HG02981 (cell line): ENCODE results near the gene SH3RF3.

Experiments used
- ATAC-seq: cut with Tn5 transposase; IDR thresholded peaks from one replicate; pipeline ENCODE4 v1.9.1; 2021; ENCODE audit warnings: mild to moderate bottlenecking, moderate library complexity; ENCODE audit not compliant: unreplicated experiment

Gene SH3RF3

DNA sequence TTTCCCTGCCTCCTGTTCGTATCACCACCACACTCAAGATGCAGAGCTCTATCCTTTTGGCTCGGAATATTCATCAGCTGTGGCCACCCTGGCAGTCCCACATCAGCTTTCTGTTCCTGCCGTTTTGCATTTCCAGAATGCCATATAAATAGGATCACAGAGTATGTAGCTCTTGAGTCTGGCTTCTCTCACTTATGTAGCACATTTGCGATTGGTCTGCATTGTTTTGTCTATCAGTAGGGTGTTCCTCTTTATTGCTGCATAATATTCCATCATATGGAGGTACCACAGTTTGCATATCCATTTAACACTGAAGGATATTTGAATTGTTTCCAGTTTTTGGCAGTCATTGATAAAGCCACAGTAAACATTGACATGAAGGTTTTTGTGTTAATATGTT lies 104.6 kb downstream of the SH3RF3 start:
- no peak for ATAC-seq

DNA sequence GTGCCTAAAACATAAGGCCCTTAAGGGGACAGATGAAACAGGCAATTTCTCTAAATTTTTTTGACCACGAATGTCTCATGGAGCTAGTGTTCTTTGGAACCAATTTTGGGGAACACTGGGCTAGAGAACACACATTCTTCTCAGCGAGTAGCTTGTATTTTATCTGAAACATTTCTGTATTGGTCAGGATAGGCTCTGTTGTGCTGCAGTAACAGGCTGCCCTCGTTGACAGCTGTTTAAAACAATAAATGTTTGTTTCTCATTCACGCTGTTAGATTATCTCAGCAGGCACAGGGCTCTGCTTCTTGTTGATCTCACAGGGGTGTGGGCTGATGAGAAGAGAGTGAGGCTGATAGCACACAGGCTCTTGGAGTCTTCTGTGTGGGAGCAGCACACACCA lies 105.3 kb downstream of the SH3RF3 start:
- no peak for ATAC-seq

DNA sequence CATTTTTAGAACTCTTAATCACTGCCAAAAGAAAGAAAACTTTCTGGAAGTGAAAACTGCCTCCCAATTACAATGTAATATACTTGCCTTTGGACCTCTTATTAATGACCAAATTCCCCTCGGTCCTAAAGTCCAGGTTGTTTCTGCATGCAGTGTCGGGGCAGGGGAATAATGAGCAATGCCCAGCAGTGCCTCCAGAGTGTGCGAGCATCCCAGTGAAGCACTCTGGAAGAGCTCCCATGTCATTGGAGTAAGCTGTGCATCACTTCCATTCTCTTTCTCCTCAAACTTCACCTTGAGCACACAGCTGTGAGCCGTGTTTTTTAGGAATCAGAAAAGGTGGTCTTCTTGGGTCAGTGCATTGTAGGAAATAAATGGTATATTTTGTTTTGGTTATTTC lies 107.1 kb downstream of the SH3RF3 start:
- no peak for ATAC-seq

DNA sequence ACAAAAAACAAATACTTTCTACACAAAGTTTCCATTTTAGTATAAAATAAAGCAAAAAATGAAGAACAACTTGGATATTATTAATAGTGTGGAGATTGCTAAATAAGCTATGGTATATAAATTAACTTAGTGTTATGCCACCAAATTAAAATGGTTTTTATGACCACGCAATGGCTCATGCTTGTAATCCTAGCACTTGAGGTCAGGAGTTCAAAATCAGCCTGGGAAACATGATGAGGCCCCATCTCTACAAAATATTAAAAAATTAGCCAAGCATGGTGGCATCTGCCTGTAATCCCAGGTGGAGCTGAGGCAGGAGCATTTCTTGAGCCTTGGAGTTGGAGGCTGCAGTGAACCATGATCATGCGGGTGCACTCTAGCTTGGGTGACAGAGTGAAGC lies 108.8 kb downstream of the SH3RF3 start:
- no peak for ATAC-seq

DNA sequence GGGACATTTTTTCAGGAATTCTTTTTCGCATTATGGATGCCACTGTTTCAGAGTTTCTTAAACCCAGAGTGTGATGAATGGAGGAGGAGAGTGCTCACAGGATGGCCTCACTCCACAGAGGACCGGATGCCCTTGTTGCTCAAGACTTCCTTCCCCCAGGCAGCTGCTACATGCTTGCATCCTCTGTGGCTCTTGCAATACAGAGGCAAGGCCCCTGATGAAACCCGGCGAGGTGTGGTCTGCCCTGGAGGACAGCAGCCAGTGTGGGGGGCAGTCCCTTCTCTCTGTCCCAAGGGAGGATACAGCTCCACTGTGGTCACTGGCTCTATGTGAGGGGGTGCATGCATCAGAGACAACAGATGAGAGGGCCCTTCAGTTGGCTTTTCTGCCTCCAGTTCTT lies 109.6 kb downstream of the SH3RF3 start:
- ATAC-seq = peak; percentile 94

DNA sequence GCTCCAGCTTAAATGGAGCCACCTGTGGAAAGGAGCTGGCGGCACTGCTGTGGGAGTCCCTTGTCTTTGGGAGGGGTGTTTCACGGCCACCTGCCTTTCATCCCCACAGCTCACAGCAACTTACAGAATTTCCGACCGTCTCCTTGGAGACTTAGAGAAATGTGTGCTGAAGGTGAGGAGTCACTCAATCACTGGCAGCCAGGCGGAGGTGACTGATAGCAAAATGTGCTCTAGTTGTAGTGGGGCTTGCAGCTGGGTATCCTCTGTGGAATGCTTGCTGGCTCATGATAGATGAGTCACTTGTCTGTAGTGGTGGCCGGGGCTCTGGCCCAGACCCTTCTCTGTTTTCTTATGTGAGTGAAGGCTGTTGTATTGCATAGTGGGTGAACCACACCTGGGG lies 110.7 kb downstream of the SH3RF3 start:
- no peak for ATAC-seq

DNA sequence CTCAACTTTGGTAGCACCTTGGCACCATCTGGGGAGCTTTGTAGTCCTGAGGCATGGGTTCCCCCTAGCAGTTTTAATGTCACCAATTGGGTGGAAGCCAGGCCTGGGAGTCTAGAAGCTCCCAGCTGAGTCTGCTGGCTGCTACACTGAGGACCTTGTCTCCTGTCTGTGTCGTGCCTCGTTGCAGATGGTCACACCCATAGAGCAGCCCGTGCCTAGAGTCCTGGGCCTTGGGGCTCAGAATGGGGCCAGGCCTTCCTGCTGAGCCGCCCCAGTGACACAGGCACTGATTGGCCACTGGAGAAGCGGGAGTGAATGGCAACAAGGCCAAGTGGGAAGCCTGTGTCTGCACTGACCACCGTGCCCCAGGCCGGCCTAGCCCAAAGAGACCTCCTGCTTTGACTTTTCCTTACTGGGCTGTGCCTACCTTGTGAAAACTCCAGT lies 113.2 kb downstream of the SH3RF3 start:
- no peak for ATAC-seq

DNA sequence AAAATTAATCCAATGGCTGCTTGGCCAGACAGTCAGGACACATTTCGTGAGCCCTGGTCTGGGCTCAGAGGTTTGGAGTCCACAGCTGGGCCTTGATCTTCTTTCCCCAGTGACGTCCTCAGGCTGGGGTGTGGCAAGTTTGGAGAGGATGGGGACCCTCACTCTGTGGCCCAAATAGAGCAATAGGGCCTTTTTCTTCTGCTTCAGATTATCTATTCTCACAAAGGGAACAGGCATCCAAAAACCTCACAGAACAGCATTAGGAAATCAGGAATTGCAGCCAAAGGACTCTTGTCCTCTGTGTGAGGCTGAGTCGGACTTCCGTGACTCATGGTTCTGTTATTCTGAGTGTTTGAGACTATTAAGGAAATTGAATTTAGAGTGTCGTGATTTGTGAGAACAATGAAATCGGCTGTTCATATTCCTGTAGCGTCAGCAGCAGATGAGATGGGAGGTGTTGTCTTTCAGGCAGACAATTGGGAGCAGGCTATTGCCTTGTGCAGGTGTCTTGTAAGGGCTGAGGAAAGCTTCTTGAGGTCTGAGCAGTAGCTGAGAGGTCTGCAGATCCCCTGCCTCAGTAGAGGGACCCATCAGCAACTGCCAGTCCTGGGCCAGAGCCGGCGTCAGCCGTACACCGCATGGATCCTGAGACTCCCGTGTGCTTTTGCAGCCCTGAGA lies 113.8 kb downstream of the SH3RF3 start:
- ATAC-seq = no peak

DNA sequence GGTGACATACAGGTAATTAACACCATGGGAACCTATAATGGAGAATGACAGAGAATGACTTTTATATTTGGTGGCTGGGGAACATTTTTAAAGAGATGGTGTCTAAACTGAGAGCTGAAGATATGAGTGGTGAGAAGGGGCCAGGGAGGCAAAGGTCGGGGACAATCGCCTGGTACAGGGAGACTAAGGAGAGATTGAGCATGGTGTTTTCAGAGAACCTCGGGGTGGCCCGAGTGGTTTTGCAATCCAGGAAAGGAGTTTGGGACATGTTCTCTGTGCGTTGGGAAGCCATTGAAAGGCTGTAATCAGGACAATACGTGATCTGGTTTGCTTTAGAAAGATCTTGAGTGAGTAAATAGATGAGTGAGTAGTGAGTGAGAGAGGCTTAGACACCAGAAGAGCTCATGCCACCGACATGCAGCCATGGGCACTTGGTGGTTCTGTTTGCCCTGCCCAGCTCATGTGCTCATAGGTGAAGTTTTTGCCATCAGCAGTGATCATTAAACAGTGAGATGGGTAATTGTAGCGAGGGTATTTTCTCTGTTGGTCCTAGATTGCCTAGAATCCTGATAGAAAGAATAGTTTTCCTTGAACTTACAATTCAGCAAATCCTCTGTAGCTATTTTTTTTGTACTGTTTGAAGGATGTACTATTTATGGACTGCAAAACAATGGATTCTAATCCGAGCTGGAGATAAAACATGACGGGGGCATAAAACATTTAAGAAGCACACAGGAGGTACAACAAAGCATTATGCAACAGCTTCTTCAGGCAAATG lies 114.7 kb downstream of the SH3RF3 start:
- no peak for ATAC-seq

DNA sequence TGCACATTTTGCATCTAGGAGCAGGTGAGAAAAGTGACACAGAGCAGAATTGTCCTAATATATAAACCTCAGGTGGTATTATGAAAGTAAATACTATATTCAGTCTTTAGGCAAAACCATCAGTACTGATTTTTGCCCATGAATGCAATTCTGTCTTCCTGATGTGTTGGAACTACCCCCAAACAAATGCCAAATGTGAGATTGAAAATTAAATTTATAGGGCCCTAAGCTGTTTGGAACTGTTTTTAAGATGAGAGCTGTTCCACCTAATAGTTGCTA lies 115.2 kb downstream of the SH3RF3 start:
- ATAC-seq = no peak

DNA sequence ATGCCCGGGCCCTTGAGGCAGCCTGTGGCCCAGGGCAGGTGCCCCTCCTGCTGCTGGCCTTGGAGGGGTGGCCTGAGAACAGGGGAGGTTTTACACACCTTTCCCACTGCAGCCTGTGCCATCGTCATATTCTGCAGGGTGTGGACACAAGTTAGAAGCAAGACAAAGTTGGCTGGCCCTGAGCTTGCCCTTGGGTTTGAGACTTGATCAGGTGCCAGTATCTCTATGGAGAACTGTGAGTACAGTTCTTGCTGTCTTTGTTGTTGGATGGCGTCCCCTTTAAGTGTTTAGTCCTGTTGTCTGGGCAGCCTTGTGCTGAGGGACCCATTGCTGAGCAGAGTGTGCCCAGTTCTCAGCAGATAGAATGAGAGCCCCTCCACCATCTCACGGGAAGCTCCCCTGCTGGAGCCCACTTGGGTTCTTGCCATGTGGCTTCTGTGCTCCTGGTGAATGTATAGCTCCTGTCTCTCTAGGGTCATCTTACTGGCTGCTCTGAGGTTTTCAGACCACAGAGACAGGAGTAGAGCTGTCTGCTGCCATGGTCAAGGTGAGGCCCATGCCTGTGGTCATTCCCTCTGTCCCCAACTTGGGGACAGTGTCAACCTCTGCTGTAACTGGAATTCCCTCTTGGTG lies 115.9 kb downstream of the SH3RF3 start:
- ATAC-seq = no peak

DNA sequence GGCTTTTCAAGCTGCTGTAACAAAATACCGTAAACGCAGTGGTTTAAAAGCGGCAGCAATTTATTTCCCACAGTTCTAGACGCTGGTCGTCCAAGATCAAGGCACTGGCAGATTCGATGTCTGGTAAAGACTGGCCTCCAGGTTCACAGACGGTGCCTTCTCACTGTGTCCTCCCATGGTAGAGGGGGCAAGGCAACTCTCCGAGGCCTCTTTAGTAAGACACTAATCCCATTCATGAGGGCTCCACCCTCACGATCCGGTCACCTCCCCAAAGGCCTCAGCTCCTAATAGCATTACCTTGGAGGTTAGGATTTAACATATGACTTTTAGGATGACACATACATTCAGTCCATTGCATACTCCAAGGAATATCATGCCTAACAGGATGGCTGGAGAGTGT lies 117.2 kb downstream of the SH3RF3 start:
- no peak for ATAC-seq

DNA sequence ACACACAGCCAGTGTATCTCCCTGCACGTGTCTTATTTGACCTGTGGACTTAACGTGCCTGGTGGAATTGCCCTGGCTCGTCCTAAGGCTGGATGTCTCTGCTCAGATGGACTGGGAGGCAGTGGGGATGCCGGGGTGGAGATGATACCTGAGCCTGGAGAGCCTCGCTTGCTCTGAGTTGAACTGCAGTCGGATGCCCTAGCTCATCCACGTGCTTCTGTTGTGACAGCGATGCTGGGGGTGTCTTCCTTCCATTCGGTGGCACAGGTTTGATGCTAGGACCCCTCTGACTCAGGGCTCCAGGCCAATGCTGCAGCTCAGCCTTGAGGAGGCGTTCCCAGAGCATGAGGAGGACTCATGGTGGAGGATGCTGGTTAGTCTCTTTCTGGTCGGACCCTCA lies 117.6 kb downstream of the SH3RF3 start:
- ATAC-seq = no peak

DNA sequence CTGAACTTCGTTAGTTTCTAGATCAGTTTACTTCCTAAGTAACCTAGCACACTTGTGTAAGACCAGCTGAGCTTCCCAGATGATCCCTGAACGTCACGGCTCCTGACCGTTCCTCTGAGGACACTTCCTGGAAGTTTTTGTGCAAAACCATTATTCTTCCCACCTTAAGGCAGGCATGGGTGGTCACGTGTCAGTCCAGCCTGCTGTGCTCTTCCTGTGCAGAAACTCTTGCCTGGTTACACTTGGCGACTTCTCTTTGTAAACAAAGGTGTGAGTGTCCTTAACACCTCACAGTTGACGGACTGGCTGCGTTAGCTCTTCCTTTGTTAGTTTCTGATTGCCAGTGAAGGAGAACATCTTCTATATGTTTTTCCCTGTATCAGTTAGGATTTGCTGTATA lies 118.3 kb downstream of the SH3RF3 start:
- no peak for ATAC-seq

DNA sequence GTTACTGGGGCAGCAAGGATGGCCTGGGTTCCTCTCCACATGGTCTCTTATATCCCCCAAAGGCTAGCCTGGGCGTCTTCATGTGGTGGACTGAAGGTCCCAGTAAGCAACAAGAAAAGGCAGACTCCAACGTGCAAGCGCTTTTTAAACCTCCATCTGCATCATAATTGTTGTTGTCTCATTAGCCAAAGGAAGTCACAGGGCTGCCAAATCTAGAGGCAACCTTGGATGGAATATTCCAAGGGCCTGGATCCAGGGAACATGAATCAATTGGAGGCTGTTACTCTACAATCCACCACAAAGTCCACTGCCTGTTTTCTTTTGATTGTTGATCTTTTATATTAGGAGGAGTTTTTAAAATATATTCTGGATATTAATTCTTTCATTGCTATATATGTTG lies 118.8 kb downstream of the SH3RF3 start:
- ATAC-seq = no peak

DNA sequence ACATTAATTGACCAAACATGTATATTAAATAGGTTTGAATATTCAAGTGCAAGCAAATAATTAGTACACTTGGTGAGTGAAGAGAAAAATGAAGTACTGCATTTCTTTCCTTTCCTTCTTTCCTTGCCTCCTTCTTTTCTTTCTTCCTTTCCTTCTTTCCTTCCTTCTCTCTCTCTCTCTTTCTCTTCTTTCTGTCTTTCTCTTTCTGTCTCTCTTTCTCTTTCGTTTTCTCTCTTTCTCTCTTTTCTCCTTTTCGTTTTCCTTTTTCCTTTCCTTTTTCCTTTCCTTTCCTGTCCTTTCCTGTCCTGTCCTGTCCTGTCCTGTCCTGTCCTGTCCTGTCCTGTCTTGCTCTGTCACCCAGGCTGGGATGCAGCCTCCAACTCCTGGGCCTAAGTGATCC lies 119.6 kb downstream of the SH3RF3 start:
- no peak for ATAC-seq

DNA sequence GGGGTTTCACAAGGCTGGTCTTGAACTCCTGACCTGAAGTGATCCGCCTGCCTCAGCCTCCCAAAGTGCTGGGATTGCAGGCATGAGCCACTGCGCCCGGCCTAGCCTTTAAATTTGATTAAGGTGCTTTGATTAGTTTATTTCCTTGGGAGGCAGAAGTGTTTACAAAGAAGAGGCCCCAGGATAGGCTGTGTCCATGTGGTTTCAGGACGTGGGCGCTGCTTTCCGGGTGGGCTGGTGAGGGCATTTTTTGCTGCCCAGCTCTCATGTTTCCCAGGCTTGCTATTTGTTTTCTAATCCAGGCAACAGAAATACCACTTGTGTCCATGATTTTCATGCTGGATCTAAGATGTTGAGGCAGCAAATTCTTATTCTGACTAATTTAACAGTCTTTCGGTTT lies 124.2 kb downstream of the SH3RF3 start:
- no peak for ATAC-seq

DNA sequence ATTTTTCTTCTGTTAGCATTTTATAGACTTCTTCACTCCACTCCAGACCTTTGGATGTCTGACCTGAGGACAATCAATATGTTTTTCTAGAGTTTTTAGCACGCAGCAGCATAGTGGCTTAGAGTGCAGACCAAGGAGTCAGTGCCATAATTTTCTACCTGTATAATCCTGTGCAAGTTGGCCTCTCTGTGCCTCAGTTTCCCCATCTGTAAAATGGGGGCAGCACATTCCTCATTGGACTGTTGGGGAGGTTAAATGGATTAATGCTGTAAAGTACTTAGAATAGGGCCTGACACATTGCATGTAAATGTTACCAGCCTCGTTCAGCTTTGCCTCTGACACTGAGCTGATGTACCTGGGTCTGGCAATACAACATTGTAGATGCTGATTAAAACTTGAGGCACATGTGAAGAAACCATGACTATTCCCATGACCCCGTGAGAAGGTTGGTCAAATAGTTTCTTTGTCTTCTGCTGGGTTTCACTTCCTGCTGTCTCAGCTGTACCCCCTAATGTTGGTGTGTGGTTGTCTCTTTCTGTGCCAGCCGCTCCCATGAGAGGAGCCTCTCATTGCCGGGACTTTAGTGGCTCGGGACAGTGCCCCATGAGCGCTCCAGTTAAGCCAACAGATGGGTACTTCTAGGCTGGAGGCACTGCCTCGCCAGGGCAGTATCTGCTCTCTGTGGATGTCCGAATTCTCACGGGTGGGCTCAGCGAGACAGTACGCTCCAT lies 125.3 kb downstream of the SH3RF3 start:
- peak; percentile 52 for ATAC-seq

DNA sequence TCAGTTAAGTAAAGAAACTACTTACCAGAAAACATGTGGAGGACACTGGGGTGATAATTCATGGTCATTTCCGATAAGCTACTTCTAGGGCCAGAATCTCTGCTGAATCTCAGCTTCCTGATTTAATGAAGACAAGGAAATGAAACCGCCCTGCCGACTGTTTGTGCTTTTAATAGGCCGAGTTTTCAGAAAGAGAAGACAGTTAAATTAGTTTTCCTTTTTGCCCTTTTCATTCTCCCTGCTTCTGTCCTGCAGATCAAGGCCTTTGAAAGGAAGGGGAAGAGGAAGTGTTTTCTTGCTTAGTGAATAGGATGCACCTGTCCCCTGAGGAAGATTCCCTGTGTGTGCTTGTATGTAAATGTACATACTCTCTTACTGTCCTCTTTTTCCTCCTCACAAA lies 126.6 kb downstream of the SH3RF3 start:
- no peak for ATAC-seq

DNA sequence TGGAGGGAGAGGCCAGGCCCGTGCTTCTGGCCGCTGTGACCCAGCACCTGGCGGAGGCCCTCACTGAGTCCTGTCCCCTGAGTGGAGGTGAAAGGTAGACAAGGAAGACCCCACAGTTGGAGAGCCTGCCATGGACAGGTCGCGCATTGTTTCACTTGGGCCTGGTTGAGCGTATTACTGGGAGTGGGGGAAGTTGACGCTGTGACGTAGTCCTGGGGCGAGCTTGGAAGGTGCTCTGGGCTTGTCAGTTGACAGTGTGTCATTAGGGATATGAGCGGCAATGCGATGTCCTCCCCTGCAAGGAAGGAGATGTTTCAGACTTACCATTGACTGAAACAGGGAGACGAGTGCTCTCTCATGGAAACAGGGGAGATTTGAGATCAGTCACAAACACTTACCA lies 127.1 kb downstream of the SH3RF3 start:
- no peak for ATAC-seq

DNA sequence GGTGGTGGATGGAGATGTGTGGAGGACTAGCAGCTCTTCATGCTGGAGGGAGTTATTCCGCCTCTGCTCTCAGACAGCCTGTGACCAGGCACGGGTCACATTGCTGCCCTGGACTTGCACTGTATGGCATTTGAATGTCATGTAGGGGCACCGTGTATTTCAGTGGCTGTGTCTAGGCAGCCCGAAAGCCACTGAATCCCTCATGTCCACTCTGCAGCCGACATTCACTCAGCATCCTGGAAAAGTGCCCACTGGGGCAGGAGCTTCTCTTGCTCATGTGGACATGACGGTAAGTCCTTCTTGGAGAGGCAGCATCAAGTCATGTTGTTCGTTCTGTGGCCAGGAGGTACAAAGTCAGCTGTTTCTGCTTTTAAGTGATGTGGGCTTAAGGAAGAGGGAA lies 127.9 kb downstream of the SH3RF3 start:
- ATAC-seq = no peak

DNA sequence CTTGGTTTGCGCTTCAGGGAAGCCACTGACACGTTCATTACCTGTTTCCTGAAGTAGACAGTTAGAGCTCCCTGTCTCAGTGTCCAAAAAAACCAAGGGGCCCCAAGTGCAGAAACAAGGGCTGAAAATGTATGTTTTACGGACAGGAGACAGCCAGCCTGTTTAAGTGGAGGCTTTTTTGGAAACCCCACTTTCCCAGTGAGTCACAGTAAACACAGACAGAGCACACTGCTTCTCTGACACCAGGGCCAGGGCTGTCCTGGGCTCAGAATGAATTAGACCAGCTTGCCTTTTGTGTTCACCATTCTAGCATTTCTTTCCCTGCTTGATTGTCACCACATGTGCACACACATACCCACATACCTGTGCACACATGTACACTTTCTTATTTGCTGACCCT lies 128.6 kb downstream of the SH3RF3 start:
- no peak for ATAC-seq
